GM12875 (cell line): ENCODE measurements around the gene LMNTD2.

Experiments used
- H3K4me3 ChIP-seq: one replicate; pipeline ENCODE4 v1.5.1; 2011; ENCODE audit warnings: low read depth, low read length, control low read depth
- CTCF ChIP-seq: IDR thresholded peaks from 2 replicates; pipeline ENCODE4 v1.5.1; 2011; ENCODE audit warnings: low read depth, mild to moderate bottlenecking, control low read depth, inconsistent platforms, low read length, moderate library complexity, borderline replicate concordance; ENCODE audit not compliant: insufficient read depth

Gene LMNTD2

GRCh38 chr11:507727-508515 lies 52.6 kb downstream of the LMNTD2 start:
- no peak for TF ChIP-seq CTCF
- H3K4me3 ChIP-seq = peak overlapping the region; percentile 79

- H3K4me3 ChIP-seq = peak within 1 kb of the TSS; percentile 80
These were observed 53.4 kb downstream of the LMNTD2 start, which contains the start of gene RNH1 for GRCh38 chr11:506995-507726. TSS of gene RNH1 (minus strand) at chr11:507242. CDS start at chr11:502162, 5,080 bp downstream.

DNA sequence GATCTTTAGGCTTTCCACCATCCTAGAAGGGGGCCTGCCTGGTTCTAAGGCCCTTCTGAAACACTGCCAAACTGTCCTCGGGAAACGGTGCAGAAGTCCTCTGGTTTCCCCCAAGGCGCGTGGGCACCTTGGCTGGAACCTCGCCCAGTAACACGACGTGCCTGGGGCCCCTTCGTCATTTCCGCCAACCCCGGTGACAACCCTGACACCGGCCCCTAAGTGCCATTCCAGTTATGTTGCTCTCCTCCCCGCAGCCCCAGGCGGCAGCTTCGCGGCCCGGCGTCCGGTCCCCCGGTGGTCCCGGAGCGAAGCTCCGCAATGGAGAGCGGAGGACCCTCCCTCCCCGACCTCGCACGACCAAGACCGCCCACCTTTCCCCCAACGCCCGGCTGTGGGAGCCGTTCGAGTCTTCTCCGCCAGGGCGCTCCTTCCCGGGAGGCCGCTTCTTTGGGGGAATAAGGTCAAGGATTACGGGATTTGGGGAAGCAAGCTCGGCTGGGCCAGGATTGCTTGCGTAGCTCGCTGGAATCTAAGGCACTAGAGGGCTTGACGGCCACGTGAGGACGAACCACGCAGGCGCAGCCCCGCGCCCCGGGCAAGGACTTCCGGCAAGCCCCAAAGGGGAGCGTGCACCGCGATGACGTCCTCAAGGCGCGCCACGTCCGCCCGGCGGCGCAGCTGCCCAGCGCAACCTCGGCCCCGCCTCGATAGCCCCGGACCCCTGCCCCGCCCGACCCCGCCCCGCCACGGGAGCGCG lies 54.1 kb downstream of the LMNTD2 start:
- H3K4me3 ChIP-seq = peak overlapping the region; percentile 80
- no peak for TF ChIP-seq CTCF

More at GRCh38 chr11:506995-507726, 53.4 kb downstream of the LMNTD2 start, which contains the start of gene RNH1:
- TF ChIP-seq CTCF = no peak

DNA sequence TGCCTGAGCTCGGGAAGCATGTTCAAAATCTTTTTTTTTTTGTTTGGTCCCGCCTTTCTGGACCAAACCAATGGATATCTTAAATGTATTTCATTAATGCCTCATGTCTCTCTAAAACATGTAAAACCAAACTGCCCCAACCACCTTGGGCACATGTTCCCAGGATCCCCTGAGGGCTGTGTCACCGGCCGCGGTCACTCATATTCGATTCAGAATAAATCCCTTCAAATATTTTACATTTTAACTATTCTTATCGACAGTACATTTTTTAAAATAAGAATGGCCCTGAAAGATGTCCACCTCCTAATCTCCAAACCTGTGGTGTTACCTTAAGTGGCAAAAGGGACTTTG lies 55.6 kb downstream of the LMNTD2 start:
- TF ChIP-seq CTCF = no peak
- H3K4me3 ChIP-seq = peak overlapping the region; percentile 65
